PC-9 (cell line): ENCODE data around the gene GPD1.

ENCODE experiments used
- CTCF ChIP-seq: fragments of 200-600 bp; sonication (generic); conservative IDR thresholded peaks from 2 replicates; pipeline ENCODE4 v1.6.1; 2017; ENCODE audit warnings: mixed run types, antibody characterized with exemption, mild to moderate bottlenecking, moderate library complexity
- EZH2 ChIP-seq: fragments of 200-600 bp; sonication (generic); IDR thresholded peaks from 2 replicates; pipeline ENCODE4 v1.8.0; 2017; ENCODE audit warnings: antibody characterized with exemption, low read depth

- TF ChIP-seq EZH2, result no peak
- TF ChIP-seq CTCF, result no peak
Measured at GRCh38 chr12:50087995-50088394, 15.8 kb upstream of the GPD1 start.
